Neural cell (in vitro differentiated cells): ENCODE data around the gene EPO. TPM values are rescaled to one million over a fixed set of nuclear protein-coding genes. Genes with fewer than 3 reads are reported as not detected.
A peak's percentile ranks its signal among the peaks of the same experiment; 100 is the strongest.

Experiments
- H2AFZ ChIP-seq: fragments of 200-600, 300-800 bp; sonication (generic), shearing (Covaris generic); 2 replicates; pipeline ENCODE4 v1.6.0; 2014; ENCODE audit warnings: low read depth, mild to moderate bottlenecking, antibody characterized with exemption, low read length, moderate library complexity
- H3F3A ChIP-seq: fragments of 200-600 bp; shearing (Covaris generic); 2 replicates; pipeline ENCODE4 v1.6.1; 2016; ENCODE audit warnings: mild to moderate bottlenecking, moderate library complexity, mixed read lengths, antibody characterized with exemption, low read length; ENCODE audit not compliant: insufficient read depth, poor library complexity, severe bottlenecking
- H3K27ac ChIP-seq: fragments of 200-600, 300-800 bp; sonication (generic), shearing (Covaris generic); 2 replicates; pipeline ENCODE4 v1.5.1; 2014; ENCODE audit warnings: mild to moderate bottlenecking, low read length, moderate library complexity
- H3K27me3 ChIP-seq: fragments of 300-800, 200-600 bp; sonication (generic), shearing (Covaris generic); 2 replicates; pipeline ENCODE4 v1.6.0; 2014; ENCODE audit warnings: mild to moderate bottlenecking, low read depth, low read length, moderate library complexity; ENCODE audit not compliant: insufficient read depth
- H3K36me3 ChIP-seq: fragments of 300-800, 200-600 bp; sonication (generic), shearing (Covaris generic); 2 replicates; pipeline ENCODE4 v1.5.1; 2014; ENCODE audit warnings: mild to moderate bottlenecking, antibody characterized with exemption, low read length, moderate library complexity; ENCODE audit not compliant: insufficient read depth
- H3K4me2 ChIP-seq: fragments of 300-800, 200-600 bp; sonication (generic), shearing (Covaris generic); 2 replicates; pipeline ENCODE4 v1.6.0; 2014; ENCODE audit warnings: mild to moderate bottlenecking, low read length
- H3K4me3 ChIP-seq: fragments of 300-800, 200-600 bp; sonication (generic), shearing (Covaris generic); 2 replicates; pipeline ENCODE4 v1.5.1; 2014; ENCODE audit warnings: mild to moderate bottlenecking, low read length, moderate library complexity
- H3K79me2 ChIP-seq: fragments of 200-600 bp; shearing (Covaris generic); replicated peaks from 2 replicates; pipeline ENCODE4 v1.6.0; 2014; ENCODE audit warnings: mild to moderate bottlenecking, low read length, moderate library complexity; ENCODE audit not compliant: insufficient read depth
- H3K9ac ChIP-seq: fragments of 300-800, 200-600 bp; sonication (generic), shearing (Covaris generic); 2 replicates; pipeline ENCODE4 v1.6.1; 2016; ENCODE audit warnings: mild to moderate bottlenecking, low read length, mixed read lengths
- H3K9me2 ChIP-seq: fragments of 200-600 bp; shearing (Covaris generic); 2 replicates; pipeline ENCODE4 v1.6.1; 2016; ENCODE audit warnings: mild to moderate bottlenecking, low read length, mixed read lengths; ENCODE audit not compliant: insufficient read depth
- H3K9me3 ChIP-seq: fragments of 200-600, 300-800 bp; sonication (generic), shearing (Covaris generic); 2 replicates; pipeline ENCODE4 v1.6.1; 2016; ENCODE audit warnings: mild to moderate bottlenecking, mixed run types, low read length, moderate library complexity, mixed read lengths
- H4K20me1 ChIP-seq: fragments of 200-600 bp; shearing (Covaris generic); 2 replicates; pipeline ENCODE4 v1.6.1; 2016; ENCODE audit warnings: mild to moderate bottlenecking, mixed run types; ENCODE audit not compliant: insufficient read depth
- EP300 ChIP-seq: fragments of 450-650 bp; conservative IDR thresholded peaks from 2 replicates; pipeline ENCODE4 v1.6.1; 2014; ENCODE audit warnings: antibody characterized with exemption, mild to moderate bottlenecking, moderate library complexity; ENCODE audit not compliant: poor library complexity, severe bottlenecking
- EZH2 ChIP-seq: fragments of 200-600, 300-800 bp; shearing (Covaris generic), sonication (generic); IDR thresholded peaks from 2 replicates; pipeline ENCODE4 v1.6.1; 2014; ENCODE audit warnings: antibody characterized with exemption, low read length, borderline replicate concordance, mild to moderate bottlenecking; ENCODE audit not compliant: insufficient read depth, poor library complexity, severe bottlenecking
- MXI1 ChIP-seq: fragments of 450-650 bp; conservative IDR thresholded peaks from 2 replicates; pipeline ENCODE4 v1.6.1; 2014; ENCODE audit warnings: antibody characterized with exemption, mild to moderate bottlenecking; ENCODE audit not compliant: poor library complexity, severe bottlenecking
- POLR2AphosphoS5 ChIP-seq: IDR thresholded peaks from 2 replicates; pipeline ENCODE4 v1.6.1; 2012
- RAD21 ChIP-seq: fragments of 450-650 bp; conservative IDR thresholded peaks from 2 replicates; pipeline ENCODE4 v1.6.1; 2014; ENCODE audit warnings: antibody characterized with exemption, mild to moderate bottlenecking, moderate library complexity
- SMC3 ChIP-seq: fragments of 450-650 bp; conservative IDR thresholded peaks from 2 replicates; pipeline ENCODE4 v1.6.1; 2014; ENCODE audit warnings: antibody characterized with exemption, mild to moderate bottlenecking, moderate library complexity; ENCODE audit not compliant: poor library complexity
- TAF1 ChIP-seq: IDR thresholded peaks from 2 replicates; pipeline ENCODE4 v1.6.1; 2012; ENCODE audit warnings: low read depth
- polyA plus RNA-seq: library from polyadenylated mRNA; depleted of rRNA; stranded (reverse); fragments of >200 nt; gene quantifications from 2 replicates; pipeline ENCODE4 v1.2.3, GENCODE V29; 2014
- TF ChIP-seq, protein P1 (sequence below): IDR thresholded peaks from 2 replicates; pipeline ENCODE4 v1.6.1; 2012; ENCODE audit warnings: borderline replicate concordance
- TF ChIP-seq, protein P2 (sequence below): fragments of 450-650 bp; IDR thresholded peaks from 2 replicates; pipeline ENCODE4 v1.5.1; 2014; ENCODE audit warnings: antibody characterized with exemption, mild to moderate bottlenecking, moderate library complexity; ENCODE audit not compliant: poor library complexity, severe bottlenecking

Gene EPO
- polyA plus RNA-seq, 1 donor from 2014 or later = not detected

DNA sequence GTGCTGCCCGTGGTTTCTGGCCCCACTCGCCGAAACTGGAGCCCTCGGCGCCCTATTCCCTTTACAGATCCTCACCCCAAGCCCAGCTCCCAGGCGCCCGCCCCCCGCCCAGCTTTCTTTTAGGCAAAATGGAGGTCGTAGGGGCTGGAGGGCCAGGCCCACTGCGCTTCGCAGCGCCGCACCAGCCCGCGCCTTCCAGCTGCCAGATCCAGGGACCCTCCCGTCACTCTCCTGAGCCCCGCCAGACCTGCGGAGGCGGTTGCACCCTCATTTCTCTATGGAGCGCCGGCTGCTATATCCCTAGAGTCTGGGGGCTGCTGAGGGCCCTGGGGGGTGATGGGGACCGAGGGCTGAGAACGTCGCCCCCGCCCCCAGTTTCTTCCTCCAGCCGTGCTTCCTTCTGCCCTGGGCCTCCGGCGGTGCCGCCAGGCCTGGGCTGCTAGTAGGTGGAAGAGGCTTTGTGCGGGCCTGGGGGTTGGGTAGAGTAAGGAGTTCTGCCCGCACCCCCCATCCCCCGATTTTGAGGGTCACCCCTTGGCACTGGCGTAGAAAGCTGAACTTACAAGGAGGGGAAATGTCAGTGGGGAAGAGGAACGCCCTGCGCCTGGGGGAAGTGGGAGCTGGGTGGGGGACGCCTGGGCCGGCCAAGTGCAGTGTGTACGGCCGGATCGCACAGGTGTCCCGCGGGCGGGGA lies 45.7 kb upstream of the EPO start:
- Histone ChIP-seq H3K27ac (peak overlapping the region; percentile 88), H3K36me3 (peaks cover 3% of the 10 kb centered on the region), H3K4me2 (peak overlapping the region; percentile 78), H2AFZ (peak overlapping the region; percentile 45), H3F3A (no peaks in the 10 kb centered on the region), H3K9me3 (no peaks in the 10 kb centered on the region), H4K20me1 (no peaks in the 10 kb centered on the region), H3K9me2 (no peaks in the 10 kb centered on the region), H3K27me3 (no peaks in the 10 kb centered on the region), H3K4me3 (peak overlapping the region; percentile 87), H3K79me2 (peaks cover 28% of the 10 kb centered on the region), H3K9ac (peak overlapping the region; percentile 97)
- TF ChIP-seq POLR2AphosphoS5 (no peak), EP300 (no peak), SMC3 (no peak), RAD21 (no peak), EZH2 (no peak), MXI1 (no peak), TAF1 (no peak)
- TF ChIP-seq, protein P1, sequence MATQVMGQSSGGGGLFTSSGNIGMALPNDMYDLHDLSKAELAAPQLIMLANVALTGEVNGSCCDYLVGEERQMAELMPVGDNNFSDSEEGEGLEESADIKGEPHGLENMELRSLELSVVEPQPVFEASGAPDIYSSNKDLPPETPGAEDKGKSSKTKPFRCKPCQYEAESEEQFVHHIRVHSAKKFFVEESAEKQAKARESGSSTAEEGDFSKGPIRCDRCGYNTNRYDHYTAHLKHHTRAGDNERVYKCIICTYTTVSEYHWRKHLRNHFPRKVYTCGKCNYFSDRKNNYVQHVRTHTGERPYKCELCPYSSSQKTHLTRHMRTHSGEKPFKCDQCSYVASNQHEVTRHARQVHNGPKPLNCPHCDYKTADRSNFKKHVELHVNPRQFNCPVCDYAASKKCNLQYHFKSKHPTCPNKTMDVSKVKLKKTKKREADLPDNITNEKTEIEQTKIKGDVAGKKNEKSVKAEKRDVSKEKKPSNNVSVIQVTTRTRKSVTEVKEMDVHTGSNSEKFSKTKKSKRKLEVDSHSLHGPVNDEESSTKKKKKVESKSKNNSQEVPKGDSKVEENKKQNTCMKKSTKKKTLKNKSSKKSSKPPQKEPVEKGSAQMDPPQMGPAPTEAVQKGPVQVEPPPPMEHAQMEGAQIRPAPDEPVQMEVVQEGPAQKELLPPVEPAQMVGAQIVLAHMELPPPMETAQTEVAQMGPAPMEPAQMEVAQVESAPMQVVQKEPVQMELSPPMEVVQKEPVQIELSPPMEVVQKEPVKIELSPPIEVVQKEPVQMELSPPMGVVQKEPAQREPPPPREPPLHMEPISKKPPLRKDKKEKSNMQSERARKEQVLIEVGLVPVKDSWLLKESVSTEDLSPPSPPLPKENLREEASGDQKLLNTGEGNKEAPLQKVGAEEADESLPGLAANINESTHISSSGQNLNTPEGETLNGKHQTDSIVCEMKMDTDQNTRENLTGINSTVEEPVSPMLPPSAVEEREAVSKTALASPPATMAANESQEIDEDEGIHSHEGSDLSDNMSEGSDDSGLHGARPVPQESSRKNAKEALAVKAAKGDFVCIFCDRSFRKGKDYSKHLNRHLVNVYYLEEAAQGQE = no peak
- TF ChIP-seq, protein P2, sequence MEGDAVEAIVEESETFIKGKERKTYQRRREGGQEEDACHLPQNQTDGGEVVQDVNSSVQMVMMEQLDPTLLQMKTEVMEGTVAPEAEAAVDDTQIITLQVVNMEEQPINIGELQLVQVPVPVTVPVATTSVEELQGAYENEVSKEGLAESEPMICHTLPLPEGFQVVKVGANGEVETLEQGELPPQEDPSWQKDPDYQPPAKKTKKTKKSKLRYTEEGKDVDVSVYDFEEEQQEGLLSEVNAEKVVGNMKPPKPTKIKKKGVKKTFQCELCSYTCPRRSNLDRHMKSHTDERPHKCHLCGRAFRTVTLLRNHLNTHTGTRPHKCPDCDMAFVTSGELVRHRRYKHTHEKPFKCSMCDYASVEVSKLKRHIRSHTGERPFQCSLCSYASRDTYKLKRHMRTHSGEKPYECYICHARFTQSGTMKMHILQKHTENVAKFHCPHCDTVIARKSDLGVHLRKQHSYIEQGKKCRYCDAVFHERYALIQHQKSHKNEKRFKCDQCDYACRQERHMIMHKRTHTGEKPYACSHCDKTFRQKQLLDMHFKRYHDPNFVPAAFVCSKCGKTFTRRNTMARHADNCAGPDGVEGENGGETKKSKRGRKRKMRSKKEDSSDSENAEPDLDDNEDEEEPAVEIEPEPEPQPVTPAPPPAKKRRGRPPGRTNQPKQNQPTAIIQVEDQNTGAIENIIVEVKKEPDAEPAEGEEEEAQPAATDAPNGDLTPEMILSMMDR = no peak

DNA sequence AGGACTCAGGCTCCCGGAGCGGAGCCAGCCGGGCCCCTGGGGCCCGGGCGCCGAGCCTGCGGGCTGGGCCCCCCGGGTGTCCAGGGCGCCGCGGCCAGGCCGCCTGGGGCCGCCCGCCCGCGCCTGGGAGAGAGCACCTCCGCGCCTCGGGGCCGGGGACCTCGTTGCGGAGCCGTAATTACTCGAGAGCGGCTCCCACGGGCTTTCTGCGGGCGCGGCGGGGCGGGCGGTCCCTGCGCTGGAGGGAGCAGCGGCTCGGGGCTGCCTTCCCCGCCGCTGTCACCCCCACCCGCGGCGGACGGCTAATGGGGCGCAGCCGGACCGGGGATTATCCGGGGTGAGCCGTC lies 45.2 kb upstream of the EPO start:
- H3K27ac ChIP-seq = peak overlapping the region; percentile 88
- H3K9me2 ChIP-seq = no peaks in the 10 kb centered on the region
- TF ChIP-seq, protein P1 = no peak
- TF ChIP-seq, protein P2 = no peak
- TF ChIP-seq EP300 (no peak), RAD21 (no peak), SMC3 (no peak), EZH2 (no peak), TAF1 (no peak), MXI1 (no peak), POLR2AphosphoS5 (no peak)
- H3K36me3 ChIP-seq = peaks cover 3% of the 10 kb centered on the region
- no peaks in the 10 kb centered on the region for H4K20me1 ChIP-seq
- H2AFZ ChIP-seq = no peak overlapping the region
- H3K4me2 ChIP-seq = no peak overlapping the region
- peak overlapping the region; percentile 97 for H3K9ac ChIP-seq
- H3K27me3 ChIP-seq = no peaks in the 10 kb centered on the region
- peaks cover 28% of the 10 kb centered on the region for H3K79me2 ChIP-seq
- no peaks in the 10 kb centered on the region for H3F3A ChIP-seq
- peak overlapping the region; percentile 87 for H3K4me3 ChIP-seq
- H3K9me3 ChIP-seq = no peaks in the 10 kb centered on the region
